HEK293 (cell line): ENCODE data around the gene USP19.

ENCODE experiments used
- ELK4 ChIP-seq: IDR thresholded peaks from 2 replicates; pipeline ENCODE4 v1.6.1; 2011; ENCODE audit warnings: mild to moderate bottlenecking, low read depth, low read length, borderline replicate concordance
- GLIS2 ChIP-seq: fragments of 450-650 bp; formaldehyde crosslinking; IDR thresholded peaks from 2 replicates; pipeline ENCODE4 v1.5.1; 2016; ENCODE audit warnings: missing biosample characterization, missing genetic modification characterization
- INSM2 ChIP-seq: fragments of 450-650 bp; formaldehyde crosslinking; IDR thresholded peaks from 2 replicates; pipeline ENCODE4 v1.5.1; 2016; ENCODE audit warnings: missing biosample characterization, missing genetic modification characterization
- KLF1 ChIP-seq: fragments of 450-650 bp; formaldehyde crosslinking; IDR thresholded peaks from 2 replicates; pipeline ENCODE4 v1.5.1; 2016; ENCODE audit warnings: missing biosample characterization, missing genetic modification characterization
- KLF16 ChIP-seq: fragments of 450-650 bp; formaldehyde crosslinking; IDR thresholded peaks from 2 replicates; pipeline ENCODE4 v1.5.1; 2017; ENCODE audit warnings: missing biosample characterization, missing genetic modification characterization
- KLF8 ChIP-seq: fragments of 450-650 bp; formaldehyde crosslinking; IDR thresholded peaks from 2 replicates; pipeline ENCODE4 v1.5.1; 2016; ENCODE audit warnings: missing biosample characterization, missing genetic modification characterization
- PRDM1 ChIP-seq: fragments of 450-650 bp; formaldehyde crosslinking; IDR thresholded peaks from 2 replicates; pipeline ENCODE4; 2016; ENCODE audit warnings: missing biosample characterization, missing genetic modification characterization
- PRDM4 ChIP-seq: fragments of 450-650 bp; formaldehyde crosslinking; IDR thresholded peaks from 2 replicates; pipeline ENCODE4 v1.5.1; 2017; ENCODE audit warnings: missing biosample characterization, missing genetic modification characterization
- SP7 ChIP-seq: fragments of 450-650 bp; formaldehyde crosslinking; IDR thresholded peaks from 2 replicates; pipeline ENCODE4 v1.5.1; 2016; ENCODE audit warnings: missing biosample characterization, missing genetic modification characterization
- ZBTB17 ChIP-seq: fragments of 450-650 bp; formaldehyde crosslinking; IDR thresholded peaks from 2 replicates; pipeline ENCODE4 v1.5.1; 2016; ENCODE audit warnings: missing biosample characterization, missing genetic modification characterization
- ZNF114 ChIP-seq: fragments of 450-650 bp; formaldehyde crosslinking; IDR thresholded peaks from 2 replicates; pipeline ENCODE4 v1.5.0; 2017; ENCODE audit warnings: missing biosample characterization, missing genetic modification characterization
- ZNF155 ChIP-seq: fragments of 450-650 bp; formaldehyde crosslinking; IDR thresholded peaks from 2 replicates; pipeline ENCODE4 v1.5.1; 2016; ENCODE audit warnings: missing biosample characterization, missing genetic modification characterization
- ZNF16 ChIP-seq: fragments of 450-650 bp; formaldehyde crosslinking; IDR thresholded peaks from 2 replicates; pipeline ENCODE4 v1.5.1; 2016; ENCODE audit warnings: low read depth, missing biosample characterization, missing genetic modification characterization
- ZNF184 ChIP-seq: fragments of 450-650 bp; IDR thresholded peaks from 2 replicates; pipeline ENCODE4 v1.5.1; 2018; ENCODE audit warnings: missing biosample characterization, mild to moderate bottlenecking, missing genetic modification characterization
- ZNF2 ChIP-seq: fragments of 450-650 bp; formaldehyde crosslinking; IDR thresholded peaks from 2 replicates; pipeline ENCODE4 v1.5.1; 2016; ENCODE audit warnings: missing biosample characterization, missing genetic modification characterization
- ZNF302 ChIP-seq: fragments of 450-650 bp; formaldehyde crosslinking; IDR thresholded peaks from 2 replicates; pipeline ENCODE4 v1.5.1; 2016; ENCODE audit warnings: missing biosample characterization, missing genetic modification characterization, low read depth
- ZNF341 ChIP-seq: fragments of 450-650 bp; formaldehyde crosslinking; IDR thresholded peaks from 2 replicates; pipeline ENCODE4; 2016; ENCODE audit warnings: low read depth, missing biosample characterization, missing genetic modification characterization
- ZNF362 ChIP-seq: fragments of 450-650 bp; formaldehyde crosslinking; IDR thresholded peaks from 2 replicates; pipeline ENCODE4 v1.5.1; 2016; ENCODE audit warnings: missing biosample characterization, missing genetic modification characterization
- ZNF37A ChIP-seq: fragments of 450-650 bp; IDR thresholded peaks from 2 replicates; pipeline ENCODE4 v1.5.1; 2018; ENCODE audit warnings: missing biosample characterization, missing genetic modification characterization
- ZNF561 ChIP-seq: fragments of 450-650 bp; IDR thresholded peaks from 2 replicates; pipeline ENCODE4 v1.5.1; 2018; ENCODE audit warnings: missing biosample characterization, missing genetic modification characterization, borderline replicate concordance
- ZNF629 ChIP-seq: fragments of 450-650 bp; formaldehyde crosslinking; IDR thresholded peaks from 2 replicates; pipeline ENCODE4 v1.5.1; 2017; ENCODE audit warnings: missing biosample characterization, missing genetic modification characterization
- ZNF664 ChIP-seq: fragments of 450-650 bp; formaldehyde crosslinking; IDR thresholded peaks from 2 replicates; pipeline ENCODE4 v1.5.1; 2016; ENCODE audit warnings: missing biosample characterization, missing genetic modification characterization
- ZNF837 ChIP-seq: fragments of 450-650 bp; formaldehyde crosslinking; IDR thresholded peaks from 2 replicates; pipeline ENCODE4 v1.5.1; 2016; ENCODE audit warnings: missing biosample characterization, missing genetic modification characterization
- ZSCAN5A ChIP-seq: fragments of 450-650 bp; formaldehyde crosslinking; IDR thresholded peaks from 2 replicates; pipeline ENCODE4 v1.5.1; 2016; ENCODE audit warnings: missing biosample characterization, missing genetic modification characterization

Gene USP19

GRCh38 chr3:49104427-49105291 is 16.0 kb downstream of the USP19 start, which contains the start of gene QARS1 (continued):
- TF ChIP-seq ZNF341, result peak; percentile 30; the same call in 1 of the 2 replicates
- no peak for TF ChIP-seq ZNF184 (tag by site-specific recombination)
- TF ChIP-seq PRDM4 (tag by site-specific recombination), result peak; percentile 67
- TF ChIP-seq PRDM1 (tag by site-specific recombination), result no peak
- no peak for TF ChIP-seq ZNF114 (tag by site-specific recombination)
- peak; percentile 89 for TF ChIP-seq ZNF362 (tag by site-specific recombination)
- peak; percentile 46; the same call in 1 of the 2 replicates for TF ChIP-seq ZBTB17 (tag by site-specific recombination)
- TF ChIP-seq KLF8, result peak; percentile 44; the same call in 1 of the 2 replicates
- no peak for TF ChIP-seq ZNF837
- TF ChIP-seq ZNF16 (tag by site-specific recombination), result no peak
- no peak for TF ChIP-seq ZNF302
- no peak for TF ChIP-seq ZNF155 (tag by site-specific recombination)
- TF ChIP-seq GLIS2 (tag by site-specific recombination), result no peak
- no peak for TF ChIP-seq INSM2 (tag by site-specific recombination)
- no peak for TF ChIP-seq ZNF2 (tag by site-specific recombination)
- peak; percentile 37; the same call in 1 of the 2 replicates for TF ChIP-seq SP7 (tag by site-specific recombination)
- 0 out of 2 replicates have a peak, but pooled peaks have one; percentile 45 for TF ChIP-seq KLF16
- no peak for TF ChIP-seq ZNF561 (tag by site-specific recombination)
- TF ChIP-seq ZNF664 (tag by site-specific recombination), result no peak
- no peak for TF ChIP-seq ZSCAN5A
- no peak for TF ChIP-seq KLF1 (tag by site-specific recombination)
- peak; percentile 30 for TF ChIP-seq ZNF629
- TF ChIP-seq ELK4, result peak; percentile 38; the same call in 1 of the 2 replicates
- no peak for TF ChIP-seq ZNF37A (tag by site-specific recombination)
